ENCODE data around the gene ZFAND6. TPM values are rescaled to one million over a fixed set of nuclear protein-coding genes. Genes with fewer than 3 reads are reported as not detected.
"Not testable (repeated sequence)": the region's sequence is repeated elsewhere in the genome, so short reads cannot be mapped to it uniquely, and the experiment has no call there.

ZFAND6 gene
- total RNA-seq, 1 experiment from 2014 or later, result 123 TPM

DNA sequence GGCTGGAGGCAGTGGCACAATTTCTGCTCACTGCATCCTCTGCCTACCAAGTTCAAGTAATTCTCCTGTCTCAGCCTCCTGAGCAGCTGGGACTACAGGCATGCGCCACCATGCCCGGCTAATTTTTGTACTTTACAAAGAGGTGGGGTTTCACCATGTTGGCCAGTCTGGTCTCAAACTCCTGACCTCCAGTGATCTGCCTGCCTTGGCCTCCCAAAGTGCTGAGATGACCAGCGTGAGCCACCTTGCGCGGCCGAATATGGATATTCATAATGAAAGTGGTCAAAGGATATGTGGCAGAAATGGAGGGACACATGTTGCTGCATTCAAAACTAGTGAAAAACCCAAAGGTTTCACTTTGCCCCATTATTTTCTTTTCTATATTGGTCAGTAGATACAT is 40.2 kb downstream of the ZFAND6 start:
- not testable (repeated sequence) for H3K4me1 ChIP-seq; H3K36me3 ChIP-seq; H3K27me3 ChIP-seq; H3K9me3 ChIP-seq (replicated peaks); DNase-seq; H3K4me3 ChIP-seq; H3K27ac ChIP-seq

DNA sequence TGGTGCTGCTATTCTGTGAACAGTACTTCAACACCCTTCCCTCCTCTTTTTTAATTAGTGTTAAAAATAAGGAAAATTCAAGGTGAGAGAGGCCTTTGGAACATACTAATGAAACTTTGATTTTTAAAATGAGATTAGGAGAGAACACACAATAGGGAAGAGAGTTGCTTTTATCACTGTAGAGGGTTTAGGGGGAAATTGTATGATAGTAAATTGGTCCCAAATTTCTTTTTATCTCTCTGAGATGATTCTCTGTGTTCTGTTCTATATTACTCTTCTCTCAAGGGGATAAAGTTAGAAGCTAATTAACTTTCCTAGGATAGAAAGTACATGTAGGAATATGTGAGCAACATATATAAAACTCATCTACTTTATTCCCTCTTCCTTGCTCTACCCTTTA is 40.8 kb downstream of the ZFAND6 start:
- DNase-seq, result no peak
- H3K4me1 ChIP-seq, result no peaks in the 10 kb centered on the region
- H3K9me3 ChIP-seq (replicated peaks), result no peaks in the 10 kb centered on the region
- no peak overlapping the region for H3K4me3 ChIP-seq
- H3K27me3 ChIP-seq, result no peaks in the 10 kb centered on the region
- 0 out of 2 replicates have a peak, but pooled peaks cover 3% of the 10 kb centered on the region for H3K36me3 ChIP-seq
- no peak overlapping the region for H3K27ac ChIP-seq

DNA sequence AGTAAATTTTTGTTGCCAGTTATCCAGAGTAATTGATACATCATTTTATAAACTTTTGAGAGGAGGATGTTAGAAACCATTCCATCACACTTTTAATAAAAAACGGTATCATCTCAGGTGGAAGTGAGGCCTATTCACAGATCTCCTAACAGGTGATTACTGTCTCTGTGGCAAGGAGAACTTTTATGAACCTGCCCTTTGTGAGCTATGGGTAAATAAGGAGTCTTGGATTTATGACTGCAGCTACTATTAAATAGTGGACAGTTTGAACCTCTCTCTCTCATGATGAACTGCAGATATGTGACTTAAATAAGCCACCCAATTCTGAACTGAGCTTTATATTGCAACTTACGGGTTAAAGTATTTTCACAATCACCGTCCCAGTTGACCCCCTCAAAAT is 45.7 kb downstream of the ZFAND6 start:
- Histone ChIP-seq H3K27ac (no peak overlapping the region), H3K4me1 (no peaks in the 10 kb centered on the region), H3K36me3 (no peaks in the 10 kb centered on the region), H3K9me3 (replicated peaks) (no peaks in the 10 kb centered on the region), H3K27me3 (no peaks in the 10 kb centered on the region), H3K4me3 (no peak overlapping the region)
- DNase-seq, result no peak

DNA sequence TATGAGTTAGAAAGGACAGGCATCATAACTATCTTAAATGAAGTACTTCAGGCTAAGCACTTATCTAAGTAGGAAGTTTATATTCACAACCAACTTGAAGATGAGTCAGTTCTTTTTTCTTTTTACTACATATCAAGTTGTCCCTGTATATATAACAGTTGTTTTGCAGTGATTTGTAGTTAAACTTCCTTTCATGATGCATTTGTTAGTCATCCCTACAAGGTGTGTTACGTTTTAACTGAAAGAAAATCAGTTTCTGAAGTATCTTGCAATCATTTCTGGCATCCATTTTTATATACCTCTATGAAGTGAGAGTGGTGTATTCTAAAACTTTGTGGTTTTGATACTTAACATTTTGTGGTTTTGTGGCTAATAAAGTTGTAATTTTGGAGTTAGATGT is 46.1 kb downstream of the ZFAND6 start:
- no peaks in the 10 kb centered on the region for H3K4me1 ChIP-seq
- no peak for DNase-seq

DNA sequence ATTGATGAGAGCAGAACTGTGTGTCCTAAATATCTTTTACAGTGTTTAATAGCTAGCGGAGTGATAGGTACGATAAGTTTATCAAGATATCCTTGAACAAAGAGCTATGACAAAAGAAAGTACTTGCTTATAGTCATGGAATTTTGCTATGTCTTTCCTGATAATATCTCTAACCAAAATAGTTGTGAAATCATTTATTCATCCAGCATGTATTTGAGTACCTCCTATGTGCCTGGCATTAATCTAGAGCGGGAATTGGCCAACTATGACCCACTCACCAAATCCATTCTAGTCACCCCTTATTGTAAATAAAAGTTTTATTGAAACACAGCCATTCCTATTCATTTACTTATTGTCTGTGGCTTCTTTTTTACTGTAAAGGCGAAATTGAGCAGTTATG is 46.6 kb downstream of the ZFAND6 start:
- Histone ChIP-seq H3K27me3 (no peaks in the 10 kb centered on the region), H3K4me3 (no peak overlapping the region), H3K9me3 (replicated peaks) (no peaks in the 10 kb centered on the region), H3K36me3 (no peaks in the 10 kb centered on the region), H3K27ac (no peak overlapping the region), H3K4me1 (no peaks in the 10 kb centered on the region)
- no peak for DNase-seq

More for the DNA sequence above, 46.1 kb downstream of the ZFAND6 start:
- Histone ChIP-seq H3K9me3 (replicated peaks) (no peaks in the 10 kb centered on the region), H3K27me3 (no peaks in the 10 kb centered on the region), H3K4me3 (no peak overlapping the region), H3K36me3 (no peaks in the 10 kb centered on the region), H3K27ac (no peak overlapping the region)

DNA sequence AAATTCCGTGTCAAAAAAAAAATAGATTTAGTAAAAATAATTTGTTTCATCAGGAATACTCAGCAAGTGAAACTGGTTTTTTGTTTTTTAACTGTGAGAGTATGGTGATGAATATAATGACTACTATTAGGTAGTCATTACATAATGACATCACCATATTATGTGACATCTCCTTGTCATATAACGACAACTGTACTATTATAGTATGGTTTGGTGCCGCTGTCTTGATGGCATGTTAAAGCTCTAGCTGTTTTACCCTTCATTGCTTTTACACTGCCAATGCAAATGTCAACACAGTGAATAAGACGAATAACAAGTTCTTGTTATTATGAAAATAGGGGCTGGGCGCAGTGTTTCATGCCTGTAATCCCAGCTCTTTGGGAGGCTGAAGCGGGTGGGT is 47.7 kb downstream of the ZFAND6 start:
- Histone ChIP-seq H3K36me3 (no peaks in the 10 kb centered on the region), H3K9me3 (replicated peaks) (no peaks in the 10 kb centered on the region), H3K4me3 (no peak overlapping the region), H3K4me1 (no peaks in the 10 kb centered on the region), H3K27ac (no peak overlapping the region), H3K27me3 (no peaks in the 10 kb centered on the region)
- DNase-seq, result no peak

DNA sequence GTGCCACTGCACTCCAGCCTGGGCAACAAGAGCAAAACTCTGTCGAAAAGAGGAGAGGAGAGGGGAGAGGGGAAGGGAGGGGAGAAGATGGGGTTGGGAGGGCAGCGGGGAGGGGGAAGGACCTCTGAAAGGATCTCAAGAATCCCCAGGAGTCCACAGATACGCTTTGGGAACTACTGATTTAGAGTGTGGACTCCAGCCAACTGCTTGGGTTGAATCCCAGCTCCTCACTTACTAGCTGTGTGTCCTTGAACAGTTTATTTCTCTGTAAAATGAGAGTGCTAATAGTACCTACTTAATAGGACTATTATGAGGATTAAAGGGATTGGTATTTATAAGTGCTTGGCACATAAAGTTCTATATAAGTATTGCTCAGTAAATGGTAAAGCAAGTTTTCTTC is 48.3 kb downstream of the ZFAND6 start:
- DNase-seq, result no peak

DNA sequence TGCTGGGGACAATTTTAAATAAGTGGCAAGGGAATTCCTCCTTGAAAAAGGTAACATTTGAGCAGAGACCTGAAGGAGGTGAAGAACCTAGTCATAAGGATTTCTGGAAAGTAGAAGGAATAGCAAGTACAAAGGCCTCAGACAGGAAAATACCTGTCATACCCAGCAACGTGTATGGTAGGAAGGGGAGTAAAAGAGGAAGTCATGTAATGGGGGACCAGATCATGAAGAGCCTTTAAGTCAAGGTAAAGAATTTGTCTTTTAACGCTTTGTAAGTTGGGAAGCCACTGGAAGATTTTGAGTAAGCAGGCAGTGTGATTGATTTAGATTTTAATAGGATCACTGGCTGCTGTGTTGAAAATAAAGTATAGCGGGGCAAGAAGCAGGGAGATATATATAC is 49.9 kb downstream of the ZFAND6 start:
- H3K9me3 ChIP-seq (replicated peaks), result no peaks in the 10 kb centered on the region
- H3K4me3 ChIP-seq, result no peak overlapping the region
- H3K36me3 ChIP-seq, result no peaks in the 10 kb centered on the region
- H3K27ac ChIP-seq, result no peak overlapping the region
- no peak for DNase-seq
- H3K27me3 ChIP-seq, result no peaks in the 10 kb centered on the region
- no peaks in the 10 kb centered on the region for H3K4me1 ChIP-seq

More for the DNA sequence above, 48.3 kb downstream of the ZFAND6 start:
- Histone ChIP-seq H3K36me3 (no peaks in the 10 kb centered on the region), H3K27ac (no peak overlapping the region), H3K4me3 (no peak overlapping the region), H3K4me1 (no peaks in the 10 kb centered on the region), H3K27me3 (no peaks in the 10 kb centered on the region), H3K9me3 (replicated peaks) (no peaks in the 10 kb centered on the region)

DNA sequence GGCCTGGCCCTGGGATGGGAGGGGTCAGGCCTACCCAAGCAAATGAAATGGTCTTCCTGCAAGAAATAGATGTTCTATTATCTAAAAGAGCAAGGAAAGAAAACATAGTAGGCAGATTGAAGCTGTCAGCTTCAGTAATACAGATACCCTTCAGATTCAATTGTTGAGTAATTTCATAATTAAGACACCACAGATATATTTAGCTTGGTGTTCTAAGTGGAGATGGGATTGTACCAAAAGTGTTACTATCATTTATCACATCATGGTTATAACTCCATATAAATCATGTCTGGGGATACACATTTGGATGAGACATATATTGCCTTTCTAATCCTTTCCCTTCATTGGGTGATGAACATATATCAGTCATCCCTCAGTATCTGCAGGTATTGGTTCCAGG is 51.4 kb downstream of the ZFAND6 start:
- H3K9me3 ChIP-seq (replicated peaks), result no peaks in the 10 kb centered on the region
- no peak overlapping the region for H3K27ac ChIP-seq
- H3K27me3 ChIP-seq, result no peaks in the 10 kb centered on the region
- H3K4me1 ChIP-seq, result no peaks in the 10 kb centered on the region; the same call in 1 of the 2 replicates
- DNase-seq, result no peak
- H3K4me3 ChIP-seq, result no peak overlapping the region
- no peaks in the 10 kb centered on the region for H3K36me3 ChIP-seq

DNA sequence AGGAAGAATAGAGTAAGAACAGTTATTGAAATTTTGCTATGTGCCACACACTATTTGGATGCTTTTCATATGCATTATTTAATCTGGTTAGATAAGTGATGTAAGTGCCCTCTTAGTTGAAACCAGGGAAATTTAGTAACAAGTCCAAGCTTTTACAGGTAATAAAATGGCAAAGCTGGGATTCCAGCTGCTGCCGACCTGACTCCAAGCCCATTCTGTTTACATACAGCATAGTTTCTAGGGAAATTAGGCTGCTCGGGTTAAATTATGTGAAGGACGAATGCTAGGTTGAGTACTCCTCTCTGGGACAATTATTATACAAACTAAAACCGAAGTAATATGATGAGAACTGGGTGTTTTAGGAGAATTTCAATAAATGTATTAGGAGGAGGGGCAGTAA is 54.6 kb downstream of the ZFAND6 start:
- no peaks in the 10 kb centered on the region for H3K27me3 ChIP-seq
- no peaks in the 10 kb centered on the region; the same call in 1 of the 2 replicates for H3K4me1 ChIP-seq
- peaks cover 5% of the 10 kb centered on the region; the same call in 1 of the 2 replicates for H3K36me3 ChIP-seq
- no peak overlapping the region for H3K4me3 ChIP-seq
- no peak overlapping the region for H3K27ac ChIP-seq
- no peak for DNase-seq
- no peaks in the 10 kb centered on the region for H3K9me3 ChIP-seq (replicated peaks)

DNA sequence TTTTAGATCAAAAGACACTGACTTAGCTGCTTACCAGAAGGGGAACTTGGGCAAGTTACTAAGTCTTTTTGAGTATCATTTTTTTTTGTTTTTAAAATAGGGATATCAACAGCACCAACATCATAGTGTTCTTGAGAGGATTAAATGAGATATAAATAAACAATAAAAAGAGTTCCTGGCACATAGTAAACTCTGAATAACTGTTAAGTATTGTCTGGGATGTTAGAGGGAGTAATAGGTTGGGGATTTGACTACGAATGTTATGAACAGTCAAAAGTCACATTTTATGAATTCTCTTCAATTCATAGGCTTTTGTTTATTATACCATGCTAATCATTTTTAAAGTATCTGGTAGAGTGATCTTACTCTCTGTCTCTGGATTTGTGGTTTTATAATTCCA is 55.5 kb downstream of the ZFAND6 start:
- Histone ChIP-seq H3K27me3 (no peaks in the 10 kb centered on the region), H3K4me3 (no peak overlapping the region), H3K4me1 (no peaks in the 10 kb centered on the region; the same call in 1 of the 2 replicates), H3K27ac (no peak overlapping the region), H3K9me3 (replicated peaks) (no peaks in the 10 kb centered on the region), H3K36me3 (peaks cover 9% of the 10 kb centered on the region; the same call in 1 of the 2 replicates)
- no peak for DNase-seq

DNA sequence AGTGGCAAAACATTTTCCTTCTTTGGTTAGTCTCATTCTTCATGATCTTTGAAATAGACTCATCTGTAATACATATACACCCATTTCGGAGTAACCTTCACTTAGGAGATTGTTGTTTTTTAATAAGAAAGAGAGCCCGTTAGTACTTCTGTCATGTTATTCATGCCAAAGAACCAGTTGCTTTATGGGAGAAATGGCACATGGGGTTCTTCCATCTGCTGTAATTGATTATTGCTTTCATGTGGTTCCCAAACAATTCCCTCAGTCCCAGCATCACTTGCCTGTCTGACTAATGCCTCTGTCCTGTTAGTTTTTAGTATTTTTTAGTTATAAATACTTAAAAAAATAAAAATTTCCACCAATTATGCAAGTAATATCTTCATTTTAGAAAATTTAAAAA is 59.5 kb downstream of the ZFAND6 start:
- H3K27me3 ChIP-seq, result no peaks in the 10 kb centered on the region
- H3K27ac ChIP-seq, result no peak overlapping the region
- no peak overlapping the region for H3K4me3 ChIP-seq
- H3K36me3 ChIP-seq, result peaks cover 26% of the 10 kb centered on the region
- no peaks in the 10 kb centered on the region for H3K9me3 ChIP-seq (replicated peaks)
- no peak for DNase-seq
- no peaks in the 10 kb centered on the region; the same call in 1 of the 2 replicates for H3K4me1 ChIP-seq

DNA sequence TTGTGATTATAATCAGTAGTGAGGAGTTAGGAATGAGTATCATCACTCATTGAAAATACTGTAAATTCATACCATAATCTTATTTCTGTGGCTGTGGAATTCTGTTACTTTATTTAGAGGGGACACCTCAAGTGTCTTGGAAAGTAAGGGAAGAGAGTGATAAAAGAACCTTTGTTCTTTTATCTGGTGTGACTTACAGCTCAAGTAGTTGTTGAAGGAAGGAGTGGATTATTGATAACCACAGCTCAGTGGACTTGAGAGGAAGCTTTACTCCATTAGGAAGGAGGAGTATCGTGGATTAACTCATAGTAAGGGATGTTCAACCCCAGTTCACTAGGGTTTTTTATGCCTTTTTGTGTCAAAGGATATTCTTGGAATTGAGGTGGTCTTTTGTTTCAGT is 61.2 kb downstream of the ZFAND6 start:
- no peaks in the 10 kb centered on the region; the same call in 1 of the 2 replicates for H3K4me1 ChIP-seq
- no peaks in the 10 kb centered on the region for H3K9me3 ChIP-seq (replicated peaks)
- no peak overlapping the region for H3K4me3 ChIP-seq
- no peak overlapping the region for H3K27ac ChIP-seq
- peaks cover 36% of the 10 kb centered on the region for H3K36me3 ChIP-seq
- H3K27me3 ChIP-seq, result no peaks in the 10 kb centered on the region
- DNase-seq, result no peak

DNA sequence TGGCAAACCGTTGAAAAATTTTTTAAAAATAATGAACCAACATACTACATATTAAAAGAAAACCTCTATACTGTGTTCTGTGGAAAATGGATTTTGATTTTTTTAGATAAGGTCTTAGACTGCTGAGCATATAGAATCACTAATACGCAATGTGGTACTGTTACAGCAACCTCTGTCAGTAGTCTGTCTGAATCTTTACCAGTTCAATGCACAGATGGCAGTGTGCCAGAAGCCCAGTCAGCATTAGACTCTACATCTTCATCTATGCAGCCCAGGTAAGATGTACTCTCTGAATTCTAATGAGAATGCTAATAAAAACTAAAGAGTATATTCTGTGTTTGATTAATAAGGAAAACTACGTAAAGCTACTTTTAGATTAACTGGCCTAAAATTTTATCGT is 62.1 kb downstream of the ZFAND6 start:
- H3K27me3 ChIP-seq, result no peaks in the 10 kb centered on the region
- H3K4me3 ChIP-seq, result no peak overlapping the region
- H3K4me1 ChIP-seq, result no peaks in the 10 kb centered on the region
- DNase-seq, result peak in 1 of 2 experiments; percentile 32
- H3K36me3 ChIP-seq, result peaks cover 40% of the 10 kb centered on the region
- no peaks in the 10 kb centered on the region for H3K9me3 ChIP-seq (replicated peaks)
- H3K27ac ChIP-seq, result no peak overlapping the region

DNA sequence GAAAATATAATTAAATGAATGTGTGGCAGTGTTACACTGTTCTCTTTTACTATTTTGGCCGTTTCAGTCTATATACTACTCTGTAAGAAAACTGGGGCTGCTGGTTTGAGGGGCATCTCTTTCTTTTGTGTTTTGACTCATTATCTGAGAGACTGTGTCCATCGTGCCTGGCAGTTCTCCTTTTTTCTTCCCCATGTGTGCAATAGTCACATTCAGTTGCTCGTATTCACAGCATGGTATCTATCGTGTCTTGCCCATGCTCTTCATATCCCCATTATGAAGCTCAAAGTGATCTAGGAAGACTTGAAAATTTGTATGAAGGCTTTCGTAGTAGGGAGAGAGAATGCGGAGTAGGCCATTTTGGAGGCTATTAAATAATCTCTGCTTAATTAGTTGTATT is 63.6 kb downstream of the ZFAND6 start:
- H3K4me3 ChIP-seq, result no peak overlapping the region
- no peaks in the 10 kb centered on the region for H3K27me3 ChIP-seq
- peaks cover 37% of the 10 kb centered on the region for H3K36me3 ChIP-seq
- H3K27ac ChIP-seq, result no peak overlapping the region
- no peaks in the 10 kb centered on the region for H3K9me3 ChIP-seq (replicated peaks)
- no peak for DNase-seq
- H3K4me1 ChIP-seq, result no peaks in the 10 kb centered on the region

DNA sequence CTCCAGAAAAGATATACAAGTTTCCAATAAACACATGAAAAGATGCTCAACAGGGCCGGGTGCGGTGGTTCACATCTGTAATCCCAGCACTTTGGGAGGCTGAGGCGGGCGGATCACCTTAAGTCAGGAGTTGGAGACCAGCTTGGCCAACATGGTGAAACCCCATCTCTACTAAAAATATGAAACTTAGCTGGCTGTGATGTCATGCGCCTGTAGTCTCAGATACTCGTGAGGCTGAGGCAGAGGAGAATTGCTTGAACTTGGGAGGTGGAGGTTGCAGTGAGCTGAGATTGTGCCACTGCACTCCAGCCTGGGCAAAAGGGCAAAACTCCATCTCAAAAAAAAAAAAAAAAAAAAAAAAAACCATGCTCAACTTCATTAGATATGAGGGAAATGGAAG is 67.8 kb downstream of the ZFAND6 start:
- H3K36me3 ChIP-seq, result peaks cover 32% of the 10 kb centered on the region
- not testable (repeated sequence) for H3K27ac ChIP-seq; H3K9me3 ChIP-seq (replicated peaks); H3K27me3 ChIP-seq; DNase-seq; H3K4me3 ChIP-seq; H3K4me1 ChIP-seq
